Amniotic stem cell (primary cell): ENCODE measurements around the gene SHISA3.

Experiments
- DNase-seq: peaks from one replicate; lab custom pipeline; 2025; lab: John Stamatoyannopoulos, UW

SHISA3 gene

DNA sequence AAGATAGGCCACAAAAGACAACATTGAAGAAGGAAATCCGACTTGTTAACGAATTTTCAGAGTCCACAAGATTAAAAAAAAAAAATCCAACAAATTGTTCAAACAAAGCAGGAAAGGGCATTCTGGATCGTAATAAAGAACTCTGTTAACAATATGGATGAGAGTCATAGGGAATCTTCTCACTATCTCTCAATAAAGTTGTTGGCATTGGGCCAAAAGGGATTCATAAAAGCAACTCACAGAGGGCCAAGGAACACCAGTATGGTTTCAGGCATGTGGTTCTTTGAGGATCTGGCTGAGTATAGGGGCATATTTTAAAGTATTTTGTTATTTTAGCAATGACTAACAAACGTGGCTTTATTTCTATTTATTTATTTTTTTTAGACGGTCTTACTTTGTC, 49.5 kb downstream of the SHISA3 start:
- no peak for DNase-seq
